WTC11 (cell line): ENCODE measurements around the gene FUBP3. TPM values are rescaled to one million over a fixed set of nuclear protein-coding genes. Genes with fewer than 3 reads are reported as not detected.

Experiments
- ATAC-seq: fragments of 200-7000 bp; cut with Tn5 transposase; 2 replicates; pipeline ENCODE4 v1.10.0; 2021; ENCODE audit warnings: mild to moderate bottlenecking, moderate library complexity
- CTCF ChIA-PET: fragments of 300-600 bp; sonication (Branson Sonifier 250); formaldehyde crosslinking; loops from one replicate; lab custom pipeline; 2021; ENCODE audit warnings: antibody characterized with exemption; lab: Charles Lee
- POLR2A ChIA-PET: fragments of 350-600 bp; sonication (Branson Sonifier 250); formaldehyde crosslinking; loops from one replicate; lab custom pipeline; 2021; ENCODE audit warnings: antibody characterized with exemption; lab: Charles Lee
- DNase-seq: peaks from one replicate; pipeline ENCODE4 v3.0.0; 2021; ENCODE audit warnings: low spot score
- H3K27ac Mint-ChIP-seq: 2 replicates; pipeline ENCODE4 v1.8.0; 2021; ENCODE audit warnings: mixed read lengths
- H3K27me3 Mint-ChIP-seq: 2 replicates; pipeline ENCODE4 v1.8.0; 2021; ENCODE audit warnings: low read depth, mild to moderate bottlenecking, moderate library complexity, mixed read lengths
- H3K36me3 Mint-ChIP-seq: 2 replicates; pipeline ENCODE4 v1.8.0; 2021; ENCODE audit warnings: mixed read lengths
- H3K4me1 Mint-ChIP-seq: 2 replicates; pipeline ENCODE4 v1.8.0; 2022; ENCODE audit warnings: mixed read lengths
- H3K4me3 Mint-ChIP-seq: 2 replicates; pipeline ENCODE4 v1.8.0; 2021; ENCODE audit warnings: mild to moderate bottlenecking, moderate library complexity, mixed read lengths
- H3K9me3 Mint-ChIP-seq: 2 replicates; pipeline ENCODE4 v1.8.0; 2021; ENCODE audit warnings: mixed read lengths
- ATF2 ChIP-seq: sonication (generic); formaldehyde crosslinking; IDR thresholded peaks from 2 replicates; pipeline ENCODE4 v1.8.1; 2022; ENCODE audit warnings: low read depth, missing genetic modification reagents, borderline replicate concordance
- CREB1 ChIP-seq: sonication (generic); formaldehyde crosslinking; IDR thresholded peaks from 2 replicates; pipeline ENCODE4 v1.8.0; 2023; ENCODE audit warnings: mild to moderate bottlenecking, missing genetic modification reagents
- ETV6 ChIP-seq: sonication (generic); formaldehyde crosslinking; IDR thresholded peaks from 2 replicates; pipeline ENCODE4 v1.8.1; 2022; ENCODE audit warnings: mild to moderate bottlenecking, missing genetic modification reagents
- FOXP4 ChIP-seq: sonication (generic); formaldehyde crosslinking; IDR thresholded peaks from 2 replicates; pipeline ENCODE4 v1.8.0; 2022; ENCODE audit warnings: mild to moderate bottlenecking, missing genetic modification reagents
- JUN ChIP-seq: sonication (generic); formaldehyde crosslinking; IDR thresholded peaks from 2 replicates; pipeline ENCODE4 v1.8.0; 2023; ENCODE audit warnings: mild to moderate bottlenecking, missing genetic modification reagents
- MXD4 ChIP-seq: fragments of 250-450 bp; sonication (Bioruptor Pico); IDR thresholded peaks from 2 replicates; pipeline ENCODE4 v1.8.0; 2021; ENCODE audit warnings: mild to moderate bottlenecking, moderate library complexity, borderline replicate concordance
- MYBL2 ChIP-seq: sonication (generic); formaldehyde crosslinking; IDR thresholded peaks from 2 replicates; pipeline ENCODE4 v1.8.1; 2023; ENCODE audit warnings: mild to moderate bottlenecking, moderate library complexity, missing genetic modification reagents
- RELA ChIP-seq: sonication (generic); formaldehyde crosslinking; IDR thresholded peaks from 2 replicates; pipeline ENCODE4 v1.8.1; 2022; ENCODE audit warnings: missing genetic modification reagents, mild to moderate bottlenecking, borderline replicate concordance
- RORB ChIP-seq: fragments of 250-450 bp; sonication (Bioruptor Pico); IDR thresholded peaks from 2 replicates; pipeline ENCODE4 v1.9.0; 2021; ENCODE audit warnings: mild to moderate bottlenecking
- SOX15 ChIP-seq: fragments of 250-450 bp; sonication (Bioruptor Pico); IDR thresholded peaks from 2 replicates; pipeline ENCODE4 v1.9.0; 2021; ENCODE audit warnings: mild to moderate bottlenecking
- TEAD4 ChIP-seq: sonication (generic); formaldehyde crosslinking; IDR thresholded peaks from 2 replicates; pipeline ENCODE4 v1.8.0; 2022; ENCODE audit warnings: mild to moderate bottlenecking, missing genetic modification reagents
- TP53 ChIP-seq: sonication (generic); formaldehyde crosslinking; IDR thresholded peaks from 2 replicates; pipeline ENCODE4 v1.8.1; 2023; ENCODE audit warnings: mild to moderate bottlenecking, missing genetic modification reagents
- USF1 ChIP-seq: sonication (generic); formaldehyde crosslinking; IDR thresholded peaks from 2 replicates; pipeline ENCODE4 v1.8.0; 2022; ENCODE audit warnings: mild to moderate bottlenecking, missing genetic modification reagents
- USF2 ChIP-seq: sonication (generic); formaldehyde crosslinking; IDR thresholded peaks from 2 replicates; pipeline ENCODE4 v1.8.1; 2023; ENCODE audit warnings: mild to moderate bottlenecking, missing genetic modification reagents, moderate library complexity
- ZBTB21 ChIP-seq: sonication (generic); formaldehyde crosslinking; IDR thresholded peaks from 2 replicates; pipeline ENCODE4 v1.8.1; 2023; ENCODE audit warnings: mild to moderate bottlenecking, missing genetic modification reagents, borderline replicate concordance
- ZNF138 ChIP-seq: sonication (generic); formaldehyde crosslinking; conservative IDR thresholded peaks from 2 replicates; pipeline ENCODE4 v1.8.1; 2022; ENCODE audit warnings: mild to moderate bottlenecking, moderate library complexity, missing genetic modification reagents
- ZNF219 ChIP-seq: sonication (generic); formaldehyde crosslinking; IDR thresholded peaks from 2 replicates; pipeline ENCODE4 v1.8.0; 2023; ENCODE audit warnings: missing genetic modification reagents, mild to moderate bottlenecking, borderline replicate concordance
- ZNF232 ChIP-seq: sonication (generic); formaldehyde crosslinking; IDR thresholded peaks from 2 replicates; pipeline ENCODE4 v1.8.0; 2022; ENCODE audit warnings: mild to moderate bottlenecking, missing genetic modification reagents
- ZNF263 ChIP-seq: sonication (generic); formaldehyde crosslinking; IDR thresholded peaks from 2 replicates; pipeline ENCODE4 v1.8.1; 2022; ENCODE audit warnings: low read depth, mild to moderate bottlenecking, moderate library complexity, missing genetic modification reagents
- ZNF396 ChIP-seq: fragments of 250-450 bp; sonication (Bioruptor Pico); IDR thresholded peaks from 2 replicates; pipeline ENCODE4 v1.8.0; 2021; ENCODE audit warnings: mild to moderate bottlenecking, moderate library complexity, borderline replicate concordance
- ZNF423 ChIP-seq: fragments of 250-450 bp; sonication (Bioruptor Pico); IDR thresholded peaks from 2 replicates; pipeline ENCODE4 v2.1.2; 2022; ENCODE audit warnings: mild to moderate bottlenecking, moderate library complexity
- ZNF512 ChIP-seq: sonication (generic); formaldehyde crosslinking; IDR thresholded peaks from 2 replicates; pipeline ENCODE4 v1.8.1; 2022; ENCODE audit warnings: missing genetic modification reagents, borderline replicate concordance
- ZNF532 ChIP-seq: fragments of 250-450 bp; sonication (Bioruptor Pico); IDR thresholded peaks from 2 replicates; pipeline ENCODE4 v1.9.0; 2021; ENCODE audit warnings: mild to moderate bottlenecking, borderline replicate concordance
- total RNA-seq: library from RNA; stranded (reverse); gene quantifications from 3 replicates; pipeline ENCODE4 v1.2.3, GENCODE V29; 2021

The FUBP3 gene
- total RNA-seq, 1 experiment from 2014 or later, result 83.0 TPM

- TF ChIP-seq SOX15 (CRISPR knock-in tag), result no peak
- no peak for TF ChIP-seq TEAD4 (CRISPR knock-in tag)
Observed at GRCh38 chr9:130666393-130667119, 87.2 kb downstream of the FUBP3 start (continued).

- peaks cover 20% of the 10 kb centered on the region for H3K4me1 Mint-ChIP-seq
- peaks cover 88% of the 10 kb centered on the region for H3K27me3 Mint-ChIP-seq
- POLR2A ChIA-PET, result no interaction called here
- H3K36me3 Mint-ChIP-seq, result peaks cover 3% of the 10 kb centered on the region; the same call in 1 of the 2 replicates
- no peaks in the 10 kb centered on the region for H3K9me3 Mint-ChIP-seq
- CTCF ChIA-PET, result interaction anchor here (0.5 to 5.2 kb wide), 5 partner anchors 15 to 181 kb away, joined by 3 to 24 read pairs (median 7); partner anchors contain the start of gene EXOSC2
- TF ChIP-seq ZNF232 (CRISPR knock-in tag) (no peak), ZNF396 (no peak), USF1 (no peak), ZNF532 (CRISPR knock-in tag) (no peak), MXD4 (CRISPR knock-in tag) (no peak), ZNF138 (CRISPR knock-in tag) (no peak), ETV6 (no peak), ZNF423 (no peak), RORB (CRISPR knock-in tag) (no peak), ZNF219 (CRISPR knock-in tag) (no peak), USF2 (CRISPR knock-in tag) (no peak), JUN (CRISPR knock-in tag) (no peak), ATF2 (CRISPR knock-in tag) (no peak), CREB1 (CRISPR knock-in tag) (no peak)
- ATAC-seq, result no peak
- no peak for DNase-seq
- no peak overlapping the region for H3K27ac Mint-ChIP-seq
- H3K4me3 Mint-ChIP-seq, result peak overlapping the region; percentile 52
Observed at GRCh38 chr9:130667120-130667435, 87.7 kb downstream of the FUBP3 start.

- ATAC-seq (no peak), DNase-seq (no peak)
- Mint-ChIP-seq H3K4me1 (peaks cover 11% of the 10 kb centered on the region), H3K27ac (no peak overlapping the region), H3K4me3 (no peak overlapping the region), H3K27me3 (peaks cover 81% of the 10 kb centered on the region), H3K9me3 (no peaks in the 10 kb centered on the region), H3K36me3 (peaks cover 3% of the 10 kb centered on the region; the same call in 1 of the 2 replicates)
- ChIA-PET CTCF (interaction anchor here (0.5 to 5.2 kb wide), 4 partner anchors 14 to 504 kb away, joined by 3 to 24 read pairs (median 4); no protein-coding TSS in a partner anchor), POLR2A (interaction anchor here (0.5 kb wide), 1 partner anchor 524 kb away, joined by 3 read pairs; no protein-coding TSS in a partner anchor)
- TF ChIP-seq ZNF232 (CRISPR knock-in tag), result no peak
- TF ChIP-seq ZBTB21 (CRISPR knock-in tag), result no peak
- no peak for TF ChIP-seq TP53 (CRISPR knock-in tag)
- TF ChIP-seq ZNF263 (CRISPR knock-in tag), result no peak
- no peak for TF ChIP-seq RELA (CRISPR knock-in tag)
- no peak for TF ChIP-seq MYBL2 (CRISPR knock-in tag)
- no peak for TF ChIP-seq ZNF512
- no peak for TF ChIP-seq FOXP4 (CRISPR knock-in tag)
- no peak for TF ChIP-seq JUN (CRISPR knock-in tag)
Observed at GRCh38 chr9:130668196-130668595, 88.8 kb downstream of the FUBP3 start.
